ENCODE measurements around the gene PLAGL2.

PLAGL2 gene

GRCh38 chr20:32159766-32160221 lies 47.7 kb downstream of the PLAGL2 start:
- Histone ChIP-seq H3K27ac (ENCODE audit: low read depth, low read length) (no peak overlapping the region), H3K36me3 (ENCODE audit: control insufficient read depth, low read length) (peaks cover 63% of the 10 kb centered on the region)

GRCh38 chr20:32158943-32159660 lies 48.4 kb downstream of the PLAGL2 start:
- Histone ChIP-seq H3K27ac (ENCODE audit: low read depth, low read length) (no peak overlapping the region), H3K4me2 (ENCODE audit: low read length) (no peak overlapping the region), H3K4me1 (ENCODE audit: control insufficient read depth, low read length) (no peaks in the 10 kb centered on the region), H3K4me3 (ENCODE audit: low read length) (no peak overlapping the region), H3F3A (ENCODE audit: control insufficient read depth, insufficient read depth) (no peaks in the 10 kb centered on the region), H3K36me3 (ENCODE audit: control insufficient read depth, low read length) (peaks cover 56% of the 10 kb centered on the region), H3K27me3 (ENCODE audit: control insufficient read depth, low read length) (no peaks in the 10 kb centered on the region), H3K79me2 (ENCODE audit: control insufficient read depth, low read length) (no peaks in the 10 kb centered on the region), H4K20me1 (ENCODE audit: control insufficient read depth, insufficient read depth, low read depth, low read length) (no peaks in the 10 kb centered on the region), H3K9me2 (replicated peaks; ENCODE audit: control insufficient read depth, low read length) (no peaks in the 10 kb centered on the region), H3K9me3 (ENCODE audit: control insufficient read depth, insufficient read depth, low read length) (no peaks in the 10 kb centered on the region)
- TF ChIP-seq CTCF (IDR thresholded peaks at IDR 0.05; ENCODE audit: low read depth, low read length, poor library complexity, severe bottlenecking) (no peak), EZH2phosphoT487 (IDR thresholded peaks at IDR 0.05; ENCODE audit: borderline replicate concordance, low read length) (no peak)

More at GRCh38 chr20:32159766-32160221, 47.7 kb downstream of the PLAGL2 start:
- no peaks in the 10 kb centered on the region for H3K4me1 ChIP-seq (ENCODE audit: control insufficient read depth, low read length)
- no peak overlapping the region for H3K4me2 ChIP-seq (ENCODE audit: low read length)
- TF ChIP-seq EZH2phosphoT487 (IDR thresholded peaks at IDR 0.05; ENCODE audit: borderline replicate concordance, low read length) (no peak), CTCF (IDR thresholded peaks at IDR 0.05; ENCODE audit: low read depth, low read length, poor library complexity, severe bottlenecking) (no peak)
- H3K9me2 ChIP-seq (replicated peaks; ENCODE audit: control insufficient read depth, low read length): no peaks in the 10 kb centered on the region
- H3K4me3 ChIP-seq (ENCODE audit: low read length): no peak overlapping the region
- no peaks in the 10 kb centered on the region for H3K9me3 ChIP-seq (ENCODE audit: control insufficient read depth, insufficient read depth, low read length)
- no peaks in the 10 kb centered on the region for H3F3A ChIP-seq (ENCODE audit: control insufficient read depth, insufficient read depth)
- no peaks in the 10 kb centered on the region for H3K27me3 ChIP-seq (ENCODE audit: control insufficient read depth, low read length)
- H3K79me2 ChIP-seq (ENCODE audit: control insufficient read depth, low read length): no peaks in the 10 kb centered on the region
- no peaks in the 10 kb centered on the region for H4K20me1 ChIP-seq (ENCODE audit: control insufficient read depth, insufficient read depth, low read depth, low read length)

GRCh38 chr20:32158351-32158750 lies 49.2 kb downstream of the PLAGL2 start:
- H3K9me3 ChIP-seq (ENCODE audit: control insufficient read depth, insufficient read depth, low read length): no peaks in the 10 kb centered on the region
- peaks cover 57% of the 10 kb centered on the region for H3K36me3 ChIP-seq (ENCODE audit: control insufficient read depth, low read length)
- H3K27me3 ChIP-seq (ENCODE audit: control insufficient read depth, low read length): no peaks in the 10 kb centered on the region
- H3K4me1 ChIP-seq (ENCODE audit: control insufficient read depth, low read length): no peaks in the 10 kb centered on the region
- no peak overlapping the region for H3K4me3 ChIP-seq (ENCODE audit: low read length)
- H3F3A ChIP-seq (ENCODE audit: control insufficient read depth, insufficient read depth): no peaks in the 10 kb centered on the region
- no peak overlapping the region for H3K27ac ChIP-seq (ENCODE audit: low read depth, low read length)
- no peaks in the 10 kb centered on the region for H3K9me2 ChIP-seq (replicated peaks; ENCODE audit: control insufficient read depth, low read length)
- H3K79me2 ChIP-seq (ENCODE audit: control insufficient read depth, low read length): no peaks in the 10 kb centered on the region
- H4K20me1 ChIP-seq (ENCODE audit: control insufficient read depth, insufficient read depth, low read depth, low read length): no peaks in the 10 kb centered on the region
- TF ChIP-seq CTCF (IDR thresholded peaks at IDR 0.05; ENCODE audit: low read depth, low read length, poor library complexity, severe bottlenecking): no peak
- TF ChIP-seq EZH2phosphoT487 (IDR thresholded peaks at IDR 0.05; ENCODE audit: borderline replicate concordance, low read length): no peak
- no peak overlapping the region for H3K4me2 ChIP-seq (ENCODE audit: low read length)

All from DOHH2 (cell line).